Neural cell (in vitro differentiated cells): ENCODE results near the gene LRRC1. TPM values are rescaled to one million over a fixed set of nuclear protein-coding genes. Genes with fewer than 3 reads are reported as not detected.

Experiments
- H2AFZ ChIP-seq: fragments of 200-600, 300-800 bp; sonication (generic), shearing (Covaris generic); 2 replicates; pipeline ENCODE4 v1.6.0; 2014; ENCODE audit warnings: low read depth, mild to moderate bottlenecking, antibody characterized with exemption, low read length, moderate library complexity
- H3F3A ChIP-seq: fragments of 200-600 bp; shearing (Covaris generic); 2 replicates; pipeline ENCODE4 v1.6.1; 2016; ENCODE audit warnings: mild to moderate bottlenecking, moderate library complexity, mixed read lengths, antibody characterized with exemption, low read length; ENCODE audit not compliant: insufficient read depth, poor library complexity, severe bottlenecking
- H3K27ac ChIP-seq: fragments of 200-600, 300-800 bp; sonication (generic), shearing (Covaris generic); 2 replicates; pipeline ENCODE4 v1.5.1; 2014; ENCODE audit warnings: mild to moderate bottlenecking, low read length, moderate library complexity
- H3K27me3 ChIP-seq: fragments of 300-800, 200-600 bp; sonication (generic), shearing (Covaris generic); 2 replicates; pipeline ENCODE4 v1.6.0; 2014; ENCODE audit warnings: mild to moderate bottlenecking, low read depth, low read length, moderate library complexity; ENCODE audit not compliant: insufficient read depth
- H3K36me3 ChIP-seq: fragments of 300-800, 200-600 bp; sonication (generic), shearing (Covaris generic); 2 replicates; pipeline ENCODE4 v1.5.1; 2014; ENCODE audit warnings: mild to moderate bottlenecking, antibody characterized with exemption, low read length, moderate library complexity; ENCODE audit not compliant: insufficient read depth
- H3K4me2 ChIP-seq: fragments of 300-800, 200-600 bp; sonication (generic), shearing (Covaris generic); 2 replicates; pipeline ENCODE4 v1.6.0; 2014; ENCODE audit warnings: mild to moderate bottlenecking, low read length
- H3K4me3 ChIP-seq: fragments of 300-800, 200-600 bp; sonication (generic), shearing (Covaris generic); 2 replicates; pipeline ENCODE4 v1.5.1; 2014; ENCODE audit warnings: mild to moderate bottlenecking, low read length, moderate library complexity
- H3K79me2 ChIP-seq: fragments of 200-600 bp; shearing (Covaris generic); replicated peaks from 2 replicates; pipeline ENCODE4 v1.6.0; 2014; ENCODE audit warnings: mild to moderate bottlenecking, low read length, moderate library complexity; ENCODE audit not compliant: insufficient read depth
- H3K9ac ChIP-seq: fragments of 300-800, 200-600 bp; sonication (generic), shearing (Covaris generic); 2 replicates; pipeline ENCODE4 v1.6.1; 2016; ENCODE audit warnings: mild to moderate bottlenecking, low read length, mixed read lengths
- H3K9me2 ChIP-seq: fragments of 200-600 bp; shearing (Covaris generic); 2 replicates; pipeline ENCODE4 v1.6.1; 2016; ENCODE audit warnings: mild to moderate bottlenecking, low read length, mixed read lengths; ENCODE audit not compliant: insufficient read depth
- H3K9me3 ChIP-seq: fragments of 200-600, 300-800 bp; sonication (generic), shearing (Covaris generic); 2 replicates; pipeline ENCODE4 v1.6.1; 2016; ENCODE audit warnings: mild to moderate bottlenecking, mixed run types, low read length, moderate library complexity, mixed read lengths
- H4K20me1 ChIP-seq: fragments of 200-600 bp; shearing (Covaris generic); 2 replicates; pipeline ENCODE4 v1.6.1; 2016; ENCODE audit warnings: mild to moderate bottlenecking, mixed run types; ENCODE audit not compliant: insufficient read depth
- EP300 ChIP-seq: fragments of 450-650 bp; conservative IDR thresholded peaks from 2 replicates; pipeline ENCODE4 v1.6.1; 2014; ENCODE audit warnings: antibody characterized with exemption, mild to moderate bottlenecking, moderate library complexity; ENCODE audit not compliant: poor library complexity, severe bottlenecking
- EZH2 ChIP-seq: fragments of 200-600, 300-800 bp; shearing (Covaris generic), sonication (generic); IDR thresholded peaks from 2 replicates; pipeline ENCODE4 v1.6.1; 2014; ENCODE audit warnings: antibody characterized with exemption, low read length, borderline replicate concordance, mild to moderate bottlenecking; ENCODE audit not compliant: insufficient read depth, poor library complexity, severe bottlenecking
- MXI1 ChIP-seq: fragments of 450-650 bp; conservative IDR thresholded peaks from 2 replicates; pipeline ENCODE4 v1.6.1; 2014; ENCODE audit warnings: antibody characterized with exemption, mild to moderate bottlenecking; ENCODE audit not compliant: poor library complexity, severe bottlenecking
- POLR2AphosphoS5 ChIP-seq: IDR thresholded peaks from 2 replicates; pipeline ENCODE4 v1.6.1; 2012
- RAD21 ChIP-seq: fragments of 450-650 bp; conservative IDR thresholded peaks from 2 replicates; pipeline ENCODE4 v1.6.1; 2014; ENCODE audit warnings: antibody characterized with exemption, mild to moderate bottlenecking, moderate library complexity
- REST ChIP-seq: IDR thresholded peaks from 2 replicates; pipeline ENCODE4 v1.6.1; 2012; ENCODE audit warnings: borderline replicate concordance
- SMC3 ChIP-seq: fragments of 450-650 bp; conservative IDR thresholded peaks from 2 replicates; pipeline ENCODE4 v1.6.1; 2014; ENCODE audit warnings: antibody characterized with exemption, mild to moderate bottlenecking, moderate library complexity; ENCODE audit not compliant: poor library complexity
- TAF1 ChIP-seq: IDR thresholded peaks from 2 replicates; pipeline ENCODE4 v1.6.1; 2012; ENCODE audit warnings: low read depth
- polyA plus RNA-seq: library from polyadenylated mRNA; depleted of rRNA; stranded (reverse); fragments of >200 nt; gene quantifications from 2 replicates; pipeline ENCODE4 v1.2.3, GENCODE V29; 2014
- TF ChIP-seq, protein P1 (sequence below): fragments of 450-650 bp; IDR thresholded peaks from 2 replicates; pipeline ENCODE4 v1.5.1; 2014; ENCODE audit warnings: antibody characterized with exemption, mild to moderate bottlenecking, moderate library complexity; ENCODE audit not compliant: poor library complexity, severe bottlenecking

Gene LRRC1
- polyA plus RNA-seq, 1 donor from 2014 or later: 21.2 TPM

GRCh38 chr6:53850527-53850926 is 55.7 kb downstream of the LRRC1 start:
- Histone ChIP-seq H2AFZ (no peak overlapping the region), H3K9me3 (no peaks in the 10 kb centered on the region), H3K79me2 (peaks cover 13% of the 10 kb centered on the region), H3K36me3 (no peaks in the 10 kb centered on the region), H4K20me1 (no peaks in the 10 kb centered on the region), H3K9me2 (no peaks in the 10 kb centered on the region), H3K4me2 (no peak overlapping the region), H3K9ac (no peak overlapping the region), H3F3A (no peaks in the 10 kb centered on the region), H3K4me3 (no peak overlapping the region), H3K27ac (no peak overlapping the region), H3K27me3 (no peaks in the 10 kb centered on the region)
- TF ChIP-seq EP300 (no peak), RAD21 (no peak), EZH2 (no peak), MXI1 (no peak), TAF1 (no peak)
- TF ChIP-seq, protein P1, sequence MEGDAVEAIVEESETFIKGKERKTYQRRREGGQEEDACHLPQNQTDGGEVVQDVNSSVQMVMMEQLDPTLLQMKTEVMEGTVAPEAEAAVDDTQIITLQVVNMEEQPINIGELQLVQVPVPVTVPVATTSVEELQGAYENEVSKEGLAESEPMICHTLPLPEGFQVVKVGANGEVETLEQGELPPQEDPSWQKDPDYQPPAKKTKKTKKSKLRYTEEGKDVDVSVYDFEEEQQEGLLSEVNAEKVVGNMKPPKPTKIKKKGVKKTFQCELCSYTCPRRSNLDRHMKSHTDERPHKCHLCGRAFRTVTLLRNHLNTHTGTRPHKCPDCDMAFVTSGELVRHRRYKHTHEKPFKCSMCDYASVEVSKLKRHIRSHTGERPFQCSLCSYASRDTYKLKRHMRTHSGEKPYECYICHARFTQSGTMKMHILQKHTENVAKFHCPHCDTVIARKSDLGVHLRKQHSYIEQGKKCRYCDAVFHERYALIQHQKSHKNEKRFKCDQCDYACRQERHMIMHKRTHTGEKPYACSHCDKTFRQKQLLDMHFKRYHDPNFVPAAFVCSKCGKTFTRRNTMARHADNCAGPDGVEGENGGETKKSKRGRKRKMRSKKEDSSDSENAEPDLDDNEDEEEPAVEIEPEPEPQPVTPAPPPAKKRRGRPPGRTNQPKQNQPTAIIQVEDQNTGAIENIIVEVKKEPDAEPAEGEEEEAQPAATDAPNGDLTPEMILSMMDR: no peak

- Histone ChIP-seq H3F3A (no peaks in the 10 kb centered on the region), H3K9me2 (no peaks in the 10 kb centered on the region), H3K4me3 (no peak overlapping the region), H3K27me3 (no peaks in the 10 kb centered on the region), H3K9ac (no peak overlapping the region), H3K4me2 (no peak overlapping the region), H3K79me2 (peaks cover 13% of the 10 kb centered on the region), H4K20me1 (no peaks in the 10 kb centered on the region), H3K9me3 (no peaks in the 10 kb centered on the region), H2AFZ (no peak overlapping the region), H3K27ac (no peak overlapping the region), H3K36me3 (no peaks in the 10 kb centered on the region)
- TF ChIP-seq EZH2 (no peak), RAD21 (no peak), MXI1 (no peak), REST (no peak)
Observed at GRCh38 chr6:53851561-53851960, 56.8 kb downstream of the LRRC1 start.

DNA sequence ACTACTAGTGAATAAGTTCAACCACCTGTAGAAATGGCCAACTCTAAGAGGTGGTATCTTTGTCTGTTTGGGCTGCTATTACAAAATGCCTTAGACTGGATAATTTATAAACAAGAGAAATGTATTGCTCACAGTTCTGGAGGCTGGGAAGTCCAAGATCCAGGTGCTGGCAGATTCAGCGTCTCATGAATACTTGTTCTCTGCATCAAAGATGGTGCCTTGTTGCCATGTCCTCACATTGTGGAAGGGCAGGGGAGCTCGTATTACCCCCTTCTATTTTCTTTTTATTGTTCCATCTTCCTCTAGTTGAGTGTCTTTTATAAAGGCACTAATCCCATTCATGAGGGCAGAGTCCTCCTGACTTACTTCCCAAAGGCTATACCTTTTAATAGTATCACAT is 58.0 kb downstream of the LRRC1 start:
- H3K4me2 ChIP-seq: no peak overlapping the region

More for the DNA sequence above, 58.0 kb downstream of the LRRC1 start:
- H3K79me2 ChIP-seq: peaks cover 13% of the 10 kb centered on the region
- H4K20me1 ChIP-seq: no peaks in the 10 kb centered on the region
- no peak overlapping the region for H3K4me3 ChIP-seq
- TF ChIP-seq MXI1 (no peak), EP300 (no peak), SMC3 (no peak), POLR2AphosphoS5 (no peak), EZH2 (no peak), TAF1 (no peak), RAD21 (no peak), REST (no peak)
- TF ChIP-seq, protein P1: no peak
- H3K9ac ChIP-seq: no peak overlapping the region
- H2AFZ ChIP-seq: no peak overlapping the region
- H3K27ac ChIP-seq: no peak overlapping the region
- H3K36me3 ChIP-seq: no peaks in the 10 kb centered on the region
- H3K9me3 ChIP-seq: no peaks in the 10 kb centered on the region
- no peaks in the 10 kb centered on the region for H3F3A ChIP-seq
- H3K9me2 ChIP-seq: no peaks in the 10 kb centered on the region
- H3K27me3 ChIP-seq: no peaks in the 10 kb centered on the region
